ENCODE measurements around the gene GALNT4.

GALNT4 gene

GRCh38 chr12:89497467-89497866 is 27.1 kb downstream of the GALNT4 start:
- Histone ChIP-seq H3K9me3 (ENCODE audit: low read length) (no peaks in the 10 kb centered on the region), H3K4me3 (ENCODE audit: low read length) (no peak overlapping the region), H3K4me1 (ENCODE audit: insufficient read depth, low read length) (no peaks in the 10 kb centered on the region), H2AFZ (ENCODE audit: low read depth, low read length) (no peak overlapping the region), H3K36me3 (ENCODE audit: insufficient read depth, low read length) (no peaks in the 10 kb centered on the region), H3K27me3 (ENCODE audit: insufficient read depth, low read length) (no peaks in the 10 kb centered on the region)

GRCh38 chr12:89497005-89497404 is 27.6 kb downstream of the GALNT4 start:
- Histone ChIP-seq H3K9me3 (ENCODE audit: low read length) (no peaks in the 10 kb centered on the region), H3K36me3 (ENCODE audit: insufficient read depth, low read length) (no peaks in the 10 kb centered on the region), H2AFZ (ENCODE audit: low read depth, low read length) (no peak overlapping the region)

GRCh38 chr12:89494411-89495231 is 30.0 kb downstream of the GALNT4 start:
- peaks cover 4% of the 10 kb centered on the region for H3K36me3 ChIP-seq (ENCODE audit: insufficient read depth, low read length)
- H3K4me3 ChIP-seq (ENCODE audit: low read length), result no peak overlapping the region
- no peaks in the 10 kb centered on the region for H3K27me3 ChIP-seq (ENCODE audit: insufficient read depth, low read length)
- H3K9me3 ChIP-seq (ENCODE audit: low read length), result no peaks in the 10 kb centered on the region
- no peak overlapping the region for H2AFZ ChIP-seq (ENCODE audit: low read depth, low read length)
- H3K4me1 ChIP-seq (ENCODE audit: insufficient read depth, low read length), result no peaks in the 10 kb centered on the region

More at GRCh38 chr12:89497005-89497404, 27.6 kb downstream of the GALNT4 start:
- Histone ChIP-seq H3K4me3 (ENCODE audit: low read length) (no peak overlapping the region), H3K27me3 (ENCODE audit: insufficient read depth, low read length) (no peaks in the 10 kb centered on the region), H3K4me1 (ENCODE audit: insufficient read depth, low read length) (no peaks in the 10 kb centered on the region)

- H3K4me1 ChIP-seq (ENCODE audit: insufficient read depth, low read length), result no peaks in the 10 kb centered on the region
These were observed 30.8 kb downstream of the GALNT4 start for GRCh38 chr12:89493670-89494302.

GRCh38 chr12:89492883-89493282 is 31.7 kb downstream of the GALNT4 start:
- Histone ChIP-seq H3K4me1 (ENCODE audit: insufficient read depth, low read length) (no peaks in the 10 kb centered on the region), H3K27me3 (ENCODE audit: insufficient read depth, low read length) (no peaks in the 10 kb centered on the region), H3K36me3 (ENCODE audit: insufficient read depth, low read length) (peaks cover 4% of the 10 kb centered on the region), H3K4me3 (ENCODE audit: low read length) (no peak overlapping the region), H2AFZ (ENCODE audit: low read depth, low read length) (no peak overlapping the region), H3K9me3 (ENCODE audit: low read length) (no peaks in the 10 kb centered on the region)

More at GRCh38 chr12:89493670-89494302, 30.8 kb downstream of the GALNT4 start:
- H3K36me3 ChIP-seq (ENCODE audit: insufficient read depth, low read length), result peaks cover 4% of the 10 kb centered on the region
- no peaks in the 10 kb centered on the region for H3K9me3 ChIP-seq (ENCODE audit: low read length)
- H3K4me3 ChIP-seq (ENCODE audit: low read length), result no peak overlapping the region
- no peak overlapping the region for H2AFZ ChIP-seq (ENCODE audit: low read depth, low read length)
- no peaks in the 10 kb centered on the region for H3K27me3 ChIP-seq (ENCODE audit: insufficient read depth, low read length)

GRCh38 chr12:89490922-89491321 is 33.7 kb downstream of the GALNT4 start:
- Histone ChIP-seq H3K27me3 (ENCODE audit: insufficient read depth, low read length) (no peaks in the 10 kb centered on the region), H3K4me1 (ENCODE audit: insufficient read depth, low read length) (no peaks in the 10 kb centered on the region), H3K36me3 (ENCODE audit: insufficient read depth, low read length) (peaks cover 4% of the 10 kb centered on the region), H3K9me3 (ENCODE audit: low read length) (no peaks in the 10 kb centered on the region), H2AFZ (ENCODE audit: low read depth, low read length) (no peak overlapping the region), H3K4me3 (ENCODE audit: low read length) (no peak overlapping the region)

- no peak overlapping the region for H2AFZ ChIP-seq (ENCODE audit: low read depth, low read length)
These were observed 38.3 kb downstream of the GALNT4 start for GRCh38 chr12:89486264-89486663.

GRCh38 chr12:89484470-89484869 is 40.1 kb downstream of the GALNT4 start:
- Histone ChIP-seq H2AFZ (ENCODE audit: low read depth, low read length) (no peak overlapping the region), H3K4me3 (ENCODE audit: low read length) (no peak overlapping the region), H3K4me1 (ENCODE audit: insufficient read depth, low read length) (no peaks in the 10 kb centered on the region), H3K9me3 (ENCODE audit: low read length) (no peaks in the 10 kb centered on the region), H3K36me3 (ENCODE audit: insufficient read depth, low read length) (no peaks in the 10 kb centered on the region), H3K27me3 (ENCODE audit: insufficient read depth, low read length) (no peaks in the 10 kb centered on the region)

More at GRCh38 chr12:89486264-89486663, 38.3 kb downstream of the GALNT4 start:
- Histone ChIP-seq H3K9me3 (ENCODE audit: low read length) (no peaks in the 10 kb centered on the region), H3K36me3 (ENCODE audit: insufficient read depth, low read length) (peaks cover 4% of the 10 kb centered on the region), H3K27me3 (ENCODE audit: insufficient read depth, low read length) (no peaks in the 10 kb centered on the region), H3K4me3 (ENCODE audit: low read length) (no peak overlapping the region), H3K4me1 (ENCODE audit: insufficient read depth, low read length) (no peaks in the 10 kb centered on the region)

GRCh38 chr12:89481213-89481914 is 43.2 kb downstream of the GALNT4 start:
- no peak overlapping the region for H3K4me3 ChIP-seq (ENCODE audit: low read length)

GRCh38 chr12:89479982-89480381 is 44.6 kb downstream of the GALNT4 start:
- no peaks in the 10 kb centered on the region for H3K4me1 ChIP-seq (ENCODE audit: insufficient read depth, low read length)
- H3K36me3 ChIP-seq (ENCODE audit: insufficient read depth, low read length), result no peaks in the 10 kb centered on the region
- H3K4me3 ChIP-seq (ENCODE audit: low read length), result no peak overlapping the region
- no peaks in the 10 kb centered on the region for H3K9me3 ChIP-seq (ENCODE audit: low read length)
- H3K27me3 ChIP-seq (ENCODE audit: insufficient read depth, low read length), result no peaks in the 10 kb centered on the region
- H2AFZ ChIP-seq (ENCODE audit: low read depth, low read length), result no peak overlapping the region

More at GRCh38 chr12:89481213-89481914, 43.2 kb downstream of the GALNT4 start:
- H3K4me1 ChIP-seq (ENCODE audit: insufficient read depth, low read length), result no peaks in the 10 kb centered on the region
- H2AFZ ChIP-seq (ENCODE audit: low read depth, low read length), result no peak overlapping the region
- no peaks in the 10 kb centered on the region for H3K36me3 ChIP-seq (ENCODE audit: insufficient read depth, low read length)
- H3K27me3 ChIP-seq (ENCODE audit: insufficient read depth, low read length), result no peaks in the 10 kb centered on the region
- H3K9me3 ChIP-seq (ENCODE audit: low read length), result no peaks in the 10 kb centered on the region

- Histone ChIP-seq H3K9me3 (ENCODE audit: low read length) (no peaks in the 10 kb centered on the region), H3K4me3 (ENCODE audit: low read length) (no peak overlapping the region), H3K36me3 (ENCODE audit: insufficient read depth, low read length) (no peaks in the 10 kb centered on the region), H3K27me3 (ENCODE audit: insufficient read depth, low read length) (no peaks in the 10 kb centered on the region), H2AFZ (ENCODE audit: low read depth, low read length) (no peak overlapping the region), H3K4me1 (ENCODE audit: insufficient read depth, low read length) (peaks cover under 1% of the 10 kb centered on the region)
These were observed 46.8 kb downstream of the GALNT4 start for GRCh38 chr12:89477633-89478279.

GRCh38 chr12:89476904-89477595 is 47.5 kb downstream of the GALNT4 start:
- Histone ChIP-seq H3K27me3 (ENCODE audit: insufficient read depth, low read length) (no peaks in the 10 kb centered on the region), H3K4me3 (ENCODE audit: low read length) (no peak overlapping the region), H2AFZ (ENCODE audit: low read depth, low read length) (no peak overlapping the region), H3K36me3 (ENCODE audit: insufficient read depth, low read length) (no peaks in the 10 kb centered on the region), H3K4me1 (ENCODE audit: insufficient read depth, low read length) (peaks cover 4% of the 10 kb centered on the region), H3K9me3 (ENCODE audit: low read length) (no peaks in the 10 kb centered on the region)

Data from neuron (in vitro differentiated cells).